WERI-Rb-1 (cell line): ENCODE measurements around the gene FUT7.

Experiments
- DNase-seq: peaks from one replicate; pipeline ENCODE4 v3.0.0-alpha.2; 2020
- H3K27ac ChIP-seq: fragments of 250-450 bp; sonication (Bioruptor Pico); 2 replicates; pipeline ENCODE4 v1.5.1; 2020; ENCODE audit warnings: mild to moderate bottlenecking, moderate library complexity
- H3K27me3 ChIP-seq: fragments of 250-450 bp; sonication (Bioruptor Pico); 2 replicates; pipeline ENCODE4 v1.5.1; 2021; ENCODE audit warnings: mild to moderate bottlenecking, low read depth, moderate library complexity; ENCODE audit not compliant: insufficient read depth, severe bottlenecking
- H3K36me3 ChIP-seq: fragments of 250-450 bp; sonication (Bioruptor Pico); 2 replicates; pipeline ENCODE4 v1.5.1; 2020; ENCODE audit warnings: mild to moderate bottlenecking, moderate library complexity
- H3K4me3 ChIP-seq: 2 replicates; pipeline ENCODE4 v1.5.1; 2011; ENCODE audit warnings: low read depth, mild to moderate bottlenecking, control low read depth, low read length
- H3K9me3 ChIP-seq: fragments of 250-450 bp; sonication (Bioruptor Pico); 2 replicates; pipeline ENCODE4 v1.5.1; 2021; ENCODE audit warnings: mild to moderate bottlenecking, moderate library complexity; ENCODE audit not compliant: severe bottlenecking
- TF ChIP-seq, protein P1 (sequence below): IDR thresholded peaks from 2 replicates; pipeline ENCODE4 v1.5.1; 2011; ENCODE audit warnings: low read depth, mild to moderate bottlenecking, control low read depth, inconsistent platforms, low read length

FUT7 gene

DNA sequence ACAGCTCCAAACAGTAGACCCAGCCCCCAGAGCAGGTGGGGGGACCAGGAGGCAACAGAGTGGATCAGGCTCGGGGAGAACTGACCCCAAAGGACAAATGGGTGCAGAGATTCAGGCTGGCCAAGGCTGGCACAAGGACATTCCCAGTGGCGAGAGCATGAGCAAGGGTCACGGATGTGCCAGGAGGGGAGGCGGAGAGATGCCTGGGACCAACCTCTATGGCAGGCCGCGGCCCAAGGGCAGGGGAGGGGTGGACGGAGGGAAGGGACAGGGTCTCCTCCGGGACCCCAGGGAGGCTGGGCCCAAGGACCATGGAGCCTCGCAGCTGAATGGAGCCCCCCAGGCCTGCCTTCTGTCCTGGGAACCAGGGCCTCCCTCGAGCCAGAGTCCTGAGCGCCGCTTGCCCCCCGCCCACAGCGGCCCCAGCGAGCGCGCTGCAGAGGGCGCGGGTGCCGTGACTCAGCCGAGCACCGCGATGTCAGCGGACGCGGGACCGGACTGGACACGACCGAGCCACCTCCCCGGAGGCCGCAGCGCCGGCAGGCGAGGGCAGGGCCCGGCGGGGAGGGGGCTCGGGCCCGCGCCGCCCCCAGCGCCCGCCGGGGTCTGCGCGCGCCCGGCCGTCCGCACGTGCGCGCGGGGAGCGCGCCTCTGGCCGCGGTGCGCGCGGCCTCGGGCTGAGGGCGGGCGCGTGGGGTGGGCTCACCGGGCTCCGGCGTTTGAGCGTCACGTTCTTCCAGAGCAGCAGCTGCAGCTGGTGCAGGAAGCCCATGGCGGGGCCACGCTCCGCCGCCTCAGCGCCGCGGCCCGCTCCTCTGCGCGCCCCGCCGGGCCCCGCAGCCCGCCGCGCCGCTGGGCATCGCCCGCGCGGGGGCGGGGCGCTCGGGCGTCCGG, 4.3 kb downstream of the FUT7 start, which contains the start of gene ABCA2:
ABCA2 (minus strand) TSS at position 869 of the 894 bp plus-strand sequence; CDS start at position 772, 97 bp downstream.
- peak; percentile 30 for DNase-seq
- peak within 1 kb of the TSS; percentile 51 for H3K4me3 ChIP-seq
- TF ChIP-seq, protein P1, sequence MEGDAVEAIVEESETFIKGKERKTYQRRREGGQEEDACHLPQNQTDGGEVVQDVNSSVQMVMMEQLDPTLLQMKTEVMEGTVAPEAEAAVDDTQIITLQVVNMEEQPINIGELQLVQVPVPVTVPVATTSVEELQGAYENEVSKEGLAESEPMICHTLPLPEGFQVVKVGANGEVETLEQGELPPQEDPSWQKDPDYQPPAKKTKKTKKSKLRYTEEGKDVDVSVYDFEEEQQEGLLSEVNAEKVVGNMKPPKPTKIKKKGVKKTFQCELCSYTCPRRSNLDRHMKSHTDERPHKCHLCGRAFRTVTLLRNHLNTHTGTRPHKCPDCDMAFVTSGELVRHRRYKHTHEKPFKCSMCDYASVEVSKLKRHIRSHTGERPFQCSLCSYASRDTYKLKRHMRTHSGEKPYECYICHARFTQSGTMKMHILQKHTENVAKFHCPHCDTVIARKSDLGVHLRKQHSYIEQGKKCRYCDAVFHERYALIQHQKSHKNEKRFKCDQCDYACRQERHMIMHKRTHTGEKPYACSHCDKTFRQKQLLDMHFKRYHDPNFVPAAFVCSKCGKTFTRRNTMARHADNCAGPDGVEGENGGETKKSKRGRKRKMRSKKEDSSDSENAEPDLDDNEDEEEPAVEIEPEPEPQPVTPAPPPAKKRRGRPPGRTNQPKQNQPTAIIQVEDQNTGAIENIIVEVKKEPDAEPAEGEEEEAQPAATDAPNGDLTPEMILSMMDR, result no peak
- peak within 1 kb of the TSS; percentile 64 for H3K27ac ChIP-seq
- H3K9me3 ChIP-seq, result no peaks in the 10 kb centered on the region
- no peaks in the 10 kb centered on the region for H3K27me3 ChIP-seq
- no peaks in the 10 kb centered on the region for H3K36me3 ChIP-seq

DNA sequence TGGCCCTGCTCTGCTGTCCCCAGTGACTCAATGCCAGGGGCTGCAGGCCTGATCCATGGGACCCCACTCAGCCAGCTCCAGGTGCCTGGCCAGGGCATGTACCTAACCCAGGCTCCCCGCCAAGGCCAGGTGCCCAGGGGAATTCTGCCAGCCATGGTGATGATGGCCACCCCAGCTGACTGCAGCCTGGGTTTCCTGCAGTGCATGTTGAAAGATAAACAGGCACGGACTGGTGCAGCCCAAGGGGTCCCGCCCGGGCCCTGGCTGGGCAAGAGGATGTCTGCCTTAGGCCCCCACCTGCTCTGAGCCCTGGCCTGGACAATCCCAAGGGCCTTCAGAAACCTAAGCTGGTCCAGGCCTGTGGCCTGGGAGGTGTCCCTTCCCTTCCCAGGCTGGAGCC, 5.1 kb downstream of the FUT7 start:
- Histone ChIP-seq H3K4me3 (no peak overlapping the region), H3K27me3 (no peaks in the 10 kb centered on the region), H3K9me3 (no peaks in the 10 kb centered on the region), H3K27ac (no peak overlapping the region), H3K36me3 (no peaks in the 10 kb centered on the region)
- DNase-seq, result no peak
- TF ChIP-seq, protein P1, result no peak

DNA sequence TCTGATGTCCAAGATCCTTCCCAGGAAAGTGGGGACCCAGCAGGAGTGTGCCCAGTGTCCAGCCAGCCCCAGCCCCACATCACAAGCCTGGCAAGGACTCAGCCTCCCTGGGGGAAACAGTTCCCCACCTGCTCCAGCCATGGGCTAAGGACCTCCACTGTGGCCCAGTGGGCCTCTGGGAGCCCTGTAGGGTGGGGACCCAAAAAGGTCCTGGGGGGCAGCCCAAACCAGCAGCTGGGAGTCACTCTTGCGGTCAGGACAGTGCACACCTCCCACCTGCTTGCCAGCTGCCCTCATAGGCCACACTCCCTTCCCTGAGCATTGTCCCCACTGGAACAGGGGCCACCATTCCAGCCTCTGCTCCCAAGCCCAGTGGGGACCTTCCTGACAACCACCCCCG, 5.5 kb downstream of the FUT7 start:
- Histone ChIP-seq H3K27me3 (no peaks in the 10 kb centered on the region), H3K4me3 (no peak overlapping the region), H3K27ac (no peak overlapping the region), H3K9me3 (no peaks in the 10 kb centered on the region), H3K36me3 (no peaks in the 10 kb centered on the region)
- TF ChIP-seq, protein P1, result no peak
- DNase-seq, result no peak

DNA sequence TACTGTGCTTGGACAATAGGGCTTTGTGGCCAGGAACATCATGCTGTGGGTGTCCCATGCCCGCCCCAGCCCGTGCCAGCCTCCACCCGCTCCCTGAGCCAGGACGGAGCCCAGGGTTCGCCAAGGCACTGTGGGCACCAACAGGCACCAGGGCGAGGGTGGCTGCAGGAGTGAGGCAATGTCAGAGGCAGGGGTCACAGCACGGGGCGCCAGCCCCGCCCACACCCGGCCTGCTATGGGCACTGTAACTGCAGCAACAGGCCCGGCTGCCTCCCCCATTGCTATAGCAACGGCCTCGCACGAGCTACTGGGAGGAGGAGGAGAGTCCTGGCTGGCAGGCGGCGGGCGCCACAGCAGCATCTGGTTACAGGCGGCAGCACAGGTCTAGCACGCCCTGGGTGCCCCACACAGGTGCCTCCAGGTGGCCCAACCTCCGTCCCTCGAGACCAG, 6.3 kb downstream of the FUT7 start:
- Histone ChIP-seq H3K36me3 (no peaks in the 10 kb centered on the region), H3K9me3 (no peaks in the 10 kb centered on the region), H3K27me3 (no peaks in the 10 kb centered on the region), H3K4me3 (no peak overlapping the region), H3K27ac (no peak overlapping the region)
- no peak for DNase-seq
- TF ChIP-seq, protein P1, result no peak

DNA sequence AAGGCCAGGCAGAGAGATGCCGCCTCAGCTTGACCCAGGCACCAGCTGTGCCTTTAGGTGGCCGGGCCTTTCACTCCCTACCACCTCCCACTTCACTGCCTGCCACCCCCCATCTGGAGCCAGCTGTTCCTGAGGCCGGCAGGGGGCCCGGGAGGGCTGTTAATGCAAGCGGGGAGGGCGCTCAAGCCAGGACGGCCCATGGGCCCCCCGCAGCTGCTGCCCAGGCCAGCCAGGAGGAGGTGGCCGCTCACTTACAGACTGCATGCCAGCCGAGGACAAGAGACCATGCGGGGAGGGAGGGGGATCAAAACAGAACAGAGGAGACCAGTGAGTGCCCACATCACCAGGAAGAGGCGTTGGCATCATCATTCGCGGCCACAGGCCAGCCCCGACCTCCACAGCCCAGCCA, 8.3 kb downstream of the FUT7 start:
- no peak overlapping the region for H3K27ac ChIP-seq
- no peak for DNase-seq
- H3K9me3 ChIP-seq, result no peaks in the 10 kb centered on the region
- H3K27me3 ChIP-seq, result no peaks in the 10 kb centered on the region
- TF ChIP-seq, protein P1, result no peak
- H3K4me3 ChIP-seq, result no peak overlapping the region
- no peaks in the 10 kb centered on the region for H3K36me3 ChIP-seq
